Cardiac fibroblast (primary cell): Measurements from ENCODE around the gene OR8A1.

ENCODE experiments used
- DNase-seq, 2 donors: peaks; one replicate each; pipeline versions ENCODE4 v3.0.0 to v3.0.0-alpha.2; 2010; ENCODE audit warnings: low read depth in 2 of 2
- H3K4me3 ChIP-seq, 2 donors: replicated peaks in 1 of 2; 1 replicate in 1 of 2; 2 replicates in 1 of 2; pipeline ENCODE4 v1.5.1; 2011; ENCODE audit warnings: low read depth in 2 of 2, low read length in 2 of 2, mild to moderate bottlenecking in 2 of 2, moderate library complexity in 1 of 2
- CTCF ChIP-seq: IDR thresholded peaks from one replicate; pipeline ENCODE4 v1.5.1; 2011; ENCODE audit warnings: low read depth, mild to moderate bottlenecking, low read length, inconsistent platforms

Gene OR8A1

GRCh38 chr11:124586238-124586860 is 16.6 kb downstream of the OR8A1 start:
- TF ChIP-seq CTCF: peak; percentile 68
- peak; percentile 79 to 80 for DNase-seq
- no peak overlapping the region for H3K4me3 ChIP-seq

GRCh38 chr11:124591430-124591829 is 21.6 kb downstream of the OR8A1 start:
- no peak overlapping the region for H3K4me3 ChIP-seq
- TF ChIP-seq CTCF: no peak
- no peak for DNase-seq

GRCh38 chr11:124592627-124593026 is 22.8 kb downstream of the OR8A1 start:
- no peak for TF ChIP-seq CTCF
- H3K4me3 ChIP-seq: no peak overlapping the region
- no peak for DNase-seq

- no peak overlapping the region for H3K4me3 ChIP-seq
- TF ChIP-seq CTCF: no peak
- no peak for DNase-seq
Measured at GRCh38 chr11:124595302-124595701, 25.5 kb downstream of the OR8A1 start.

- DNase-seq: no peak
- no peak for TF ChIP-seq CTCF
- no peak overlapping the region for H3K4me3 ChIP-seq
Measured at GRCh38 chr11:124597626-124598025, 27.8 kb downstream of the OR8A1 start.

GRCh38 chr11:124600621-124601320 is 31.0 kb downstream of the OR8A1 start:
- no peak for TF ChIP-seq CTCF
- DNase-seq: no peak
- no peak overlapping the region for H3K4me3 ChIP-seq
